ENCODE measurements around the gene PPP3R1. TPM values are rescaled to one million over a fixed set of nuclear protein-coding genes. Genes with fewer than 3 reads are reported as not detected.

The PPP3R1 gene
- total RNA-seq, 3 donors from 2014 or later (not counting 1 experiment from before 2014, with no cell fraction given) = 77.8 to 86.2 (median 79.9) TPM

- Histone ChIP-seq H3K9me3 (ENCODE audit: control insufficient read depth, insufficient read depth, low read length) (no peaks in the 10 kb centered on the region), H3K27me3 (ENCODE audit: control insufficient read depth, insufficient read depth, low read length) (no peaks in the 10 kb centered on the region), H3K4me3 (ENCODE audit: low read length) (no peak overlapping the region), H3K27ac (ENCODE audit: low read length) (no peak overlapping the region), H3K4me1 (ENCODE audit: control insufficient read depth, insufficient read depth, low read length) (peaks cover 12% of the 10 kb centered on the region), H3K36me3 (ENCODE audit: control insufficient read depth, insufficient read depth, low read length) (peaks cover 3% of the 10 kb centered on the region)
- Mint-ChIP-seq H3K4me3 (peak overlapping the region; percentile 43), H3K36me3 (no peaks in the 10 kb centered on the region), H3K27ac (peak overlapping the region; percentile 23 to 74), H3K27me3 (ENCODE audit: low read depth in 2 of 2) (no peaks in the 10 kb centered on the region), H3K9me3 (no peaks in the 10 kb centered on the region), H3K4me1 (peaks cover 52 to 54% of the 10 kb centered on the region in 2 donors)
- intact Hi-C loops (cut with micrococcal nuclease) = no loop called here
- WGBS (ENCODE audit: insufficient coverage) = 88% methylated on average over 4 of the region's 4 CpGs
- ATAC-seq (no peak), DNase-seq (no peak)
- no peak for TF ChIP-seq CTCF (IDR thresholded peaks at IDR 0.05)
Measured at GRCh38 chr2:68240446-68240845, 11.9 kb downstream of the PPP3R1 start.

- Histone ChIP-seq H3K27ac (ENCODE audit: low read length) (no peak overlapping the region), H3K36me3 (ENCODE audit: control insufficient read depth, insufficient read depth, low read length) (no peaks in the 10 kb centered on the region), H3K4me1 (ENCODE audit: control insufficient read depth, insufficient read depth, low read length) (peaks cover 8% of the 10 kb centered on the region), H3K9me3 (ENCODE audit: control insufficient read depth, insufficient read depth, low read length) (no peaks in the 10 kb centered on the region), H3K27me3 (ENCODE audit: control insufficient read depth, insufficient read depth, low read length) (no peaks in the 10 kb centered on the region), H3K4me3 (ENCODE audit: low read length) (no peak overlapping the region)
- no peak for TF ChIP-seq CTCF (IDR thresholded peaks at IDR 0.05)
- Mint-ChIP-seq H3K36me3 (no peaks in the 10 kb centered on the region), H3K9me3 (no peaks in the 10 kb centered on the region), H3K4me1 (peaks cover 65 to 66% of the 10 kb centered on the region in 2 donors), H3K27me3 (ENCODE audit: low read depth in 2 of 2) (no peaks in the 10 kb centered on the region), H3K4me3 (peak overlapping the region; percentile 77), H3K27ac (peak overlapping the region; percentile 74 to 78)
- intact Hi-C loops (cut with micrococcal nuclease) = no loop called here
- no peak for DNase-seq
- 95% methylated on average over 2 of the region's 6 CpGs for WGBS (ENCODE audit: insufficient coverage)
- peak in 2 of 3 donors; percentile 39 to 56 for ATAC-seq
Measured at GRCh38 chr2:68238955-68239822, 13.1 kb downstream of the PPP3R1 start.

GRCh38 chr2:68237976-68238580 is 14.3 kb downstream of the PPP3R1 start:
- Mint-ChIP-seq H3K4me3 (peak overlapping the region; percentile 6), H3K9me3 (no peaks in the 10 kb centered on the region), H3K27me3 (ENCODE audit: low read depth in 2 of 2) (no peaks in the 10 kb centered on the region), H3K36me3 (no peaks in the 10 kb centered on the region), H3K4me1 (peaks cover 69 to 75% of the 10 kb centered on the region in 2 donors), H3K27ac (peak overlapping the region; percentile 74 to 78)
- Histone ChIP-seq H3K27me3 (ENCODE audit: control insufficient read depth, insufficient read depth, low read length) (no peaks in the 10 kb centered on the region), H3K27ac (ENCODE audit: low read length) (no peak overlapping the region), H3K36me3 (ENCODE audit: control insufficient read depth, insufficient read depth, low read length) (no peaks in the 10 kb centered on the region), H3K9me3 (ENCODE audit: control insufficient read depth, insufficient read depth, low read length) (no peaks in the 10 kb centered on the region), H3K4me3 (ENCODE audit: low read length) (no peak overlapping the region), H3K4me1 (ENCODE audit: control insufficient read depth, insufficient read depth, low read length) (peaks cover 8% of the 10 kb centered on the region)
- no peak for DNase-seq
- intact Hi-C loops (cut with micrococcal nuclease) = no loop called here
- peak in 2 of 3 donors; percentile 19 to 42 for ATAC-seq
- 48% methylated on average over 3 of the region's 4 CpGs for WGBS (ENCODE audit: insufficient coverage)
- TF ChIP-seq CTCF (IDR thresholded peaks at IDR 0.05) = no peak

Measured in natural killer cell (primary cell).